HG02571 (cell line): ENCODE measurements around the gene ARHGEF17.

Experiments
- ATAC-seq: cut with Tn5 transposase; IDR thresholded peaks from one replicate; pipeline ENCODE4 v1.9.1; 2021; ENCODE audit warnings: mild to moderate bottlenecking, moderate library complexity; ENCODE audit not compliant: unreplicated experiment

ARHGEF17 gene

GRCh38 chr11:73391665-73392064 is 83.6 kb downstream of the ARHGEF17 start:
- ATAC-seq: no peak

GRCh38 chr11:73392108-73393010 is 84.3 kb downstream of the ARHGEF17 start:
- no peak for ATAC-seq

GRCh38 chr11:73393011-73393380 is 84.9 kb downstream of the ARHGEF17 start:
- no peak for ATAC-seq

- ATAC-seq: no peak
These were observed 85.7 kb downstream of the ARHGEF17 start for GRCh38 chr11:73393479-73394415.

- no peak for ATAC-seq
These were observed 86.6 kb downstream of the ARHGEF17 start for GRCh38 chr11:73394416-73395296.

GRCh38 chr11:73395297-73396208 is 87.5 kb downstream of the ARHGEF17 start:
- no peak for ATAC-seq

- ATAC-seq: no peak
These were observed 88.3 kb downstream of the ARHGEF17 start for GRCh38 chr11:73396251-73396930.

GRCh38 chr11:73396985-73397384 is 88.9 kb downstream of the ARHGEF17 start:
- ATAC-seq: no peak

GRCh38 chr11:73397468-73398131 is 89.5 kb downstream of the ARHGEF17 start:
- no peak for ATAC-seq

- no peak for ATAC-seq
These were observed 90.1 kb downstream of the ARHGEF17 start for GRCh38 chr11:73398132-73398526.

GRCh38 chr11:73398721-73399120 is 90.6 kb downstream of the ARHGEF17 start:
- no peak for ATAC-seq

GRCh38 chr11:73399159-73399590 is 91.1 kb downstream of the ARHGEF17 start:
- no peak for ATAC-seq

- no peak for ATAC-seq
These were observed 91.6 kb downstream of the ARHGEF17 start for GRCh38 chr11:73399636-73400035.

- no peak for ATAC-seq
These were observed 92.2 kb downstream of the ARHGEF17 start for GRCh38 chr11:73400293-73400692.

GRCh38 chr11:73401217-73401923 is 93.3 kb downstream of the ARHGEF17 start:
- no peak for ATAC-seq

- no peak for ATAC-seq
These were observed 94.1 kb downstream of the ARHGEF17 start for GRCh38 chr11:73401924-73402833.

GRCh38 chr11:73402834-73403185 is 94.7 kb downstream of the ARHGEF17 start:
- ATAC-seq: no peak
